H1 (cell line): Measurements from ENCODE around the gene PTX4. TPM values are rescaled to one million over a fixed set of nuclear protein-coding genes. Genes with fewer than 3 reads are reported as not detected.

Experiments
- SP2 ChIP-seq: IDR thresholded peaks from 2 replicates; pipeline ENCODE4 v1.6.1; 2012; ENCODE audit warnings: mild to moderate bottlenecking, low read length, inconsistent platforms
- polyA plus RNA-seq, 7 experiments: library from polyadenylated mRNA; depleted of rRNA in 3 of 7; stranded (reverse) in 5 of 7; unstranded in 2 of 7; fragments of >200 nt in 5 of 7; fragments of 200-250 nt in 2 of 7; gene quantifications; 1 replicate in 5 of 7; 2 replicates in 1 of 7; 4 replicates in 1 of 7; pipeline versions ENCODE4 v1.2.1 to v1.2.3, GENCODE V29; 2011 to 2013; ENCODE audit warnings: missing spikeins in 2 of 7, mixed read lengths in 2 of 7
- total RNA-seq: library from RNA; stranded (reverse); fragmentation: NEBNext Ultra II Directional; extraction: Animal tissue kit (Norgen Biotek cat#: 25700); gene quantifications from 2 replicates; pipeline ENCODE4 v1.2.1, GENCODE V29; 2021
- TF ChIP-seq, protein P1 (sequence below): IDR thresholded peaks from 2 replicates; pipeline ENCODE4 v1.6.1; 2011; ENCODE audit warnings: low read depth, mild to moderate bottlenecking, low read length; ENCODE audit not compliant: insufficient read depth
- TF ChIP-seq, protein P2 (sequence below): IDR thresholded peaks from 2 replicates; pipeline ENCODE4 v1.6.1; 2011; ENCODE audit warnings: low read length, improper control_type of control experiment

PTX4 gene
- total and polyA plus RNA-seq, 2 of the 8 experiments (the other 6 are each of a cell fraction or from before 2014, with no cell fraction given): not detected

DNA sequence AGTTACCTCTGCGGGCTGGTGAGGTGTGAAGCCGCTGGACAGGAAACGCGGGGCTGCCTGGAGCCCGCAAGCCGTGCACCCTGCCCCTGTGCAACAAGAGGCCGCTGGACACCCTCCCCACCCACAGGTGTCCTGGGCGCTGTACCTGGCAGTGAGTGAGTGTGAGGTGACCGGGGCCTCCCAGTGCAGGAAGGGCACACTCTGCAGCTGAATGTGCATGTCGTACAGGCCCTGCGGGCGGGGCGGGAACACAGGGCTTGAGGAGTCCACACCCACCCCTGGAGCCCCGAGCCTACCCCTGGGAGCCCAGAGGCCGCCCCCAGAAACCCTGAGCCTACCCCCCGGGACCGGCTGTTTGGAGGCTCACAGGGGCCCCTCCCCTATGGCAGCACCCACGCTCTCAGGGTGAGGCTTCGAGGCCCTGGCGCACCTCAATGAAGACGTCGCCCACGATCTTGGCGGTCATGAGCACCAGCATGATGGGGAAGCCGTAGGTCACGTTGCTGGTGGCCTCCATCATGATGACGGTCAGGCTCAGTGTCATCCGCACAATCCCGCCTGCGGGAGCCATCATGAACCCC is 40.1 kb downstream of the PTX4 start (continued):
- TF ChIP-seq, protein P1, sequence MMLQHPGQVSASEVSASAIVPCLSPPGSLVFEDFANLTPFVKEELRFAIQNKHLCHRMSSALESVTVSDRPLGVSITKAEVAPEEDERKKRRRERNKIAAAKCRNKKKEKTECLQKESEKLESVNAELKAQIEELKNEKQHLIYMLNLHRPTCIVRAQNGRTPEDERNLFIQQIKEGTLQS: no peak
- no peak for TF ChIP-seq SP2
- TF ChIP-seq, protein P2, sequence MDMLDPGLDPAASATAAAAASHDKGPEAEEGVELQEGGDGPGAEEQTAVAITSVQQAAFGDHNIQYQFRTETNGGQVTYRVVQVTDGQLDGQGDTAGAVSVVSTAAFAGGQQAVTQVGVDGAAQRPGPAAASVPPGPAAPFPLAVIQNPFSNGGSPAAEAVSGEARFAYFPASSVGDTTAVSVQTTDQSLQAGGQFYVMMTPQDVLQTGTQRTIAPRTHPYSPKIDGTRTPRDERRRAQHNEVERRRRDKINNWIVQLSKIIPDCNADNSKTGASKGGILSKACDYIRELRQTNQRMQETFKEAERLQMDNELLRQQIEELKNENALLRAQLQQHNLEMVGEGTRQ: no peak
